Endodermal cell (in vitro differentiated cells): ENCODE measurements around the gene DDX51. TPM values are rescaled to one million over a fixed set of nuclear protein-coding genes. Genes with fewer than 3 reads are reported as not detected.

Experiments used
- DNase-seq: peaks from one replicate; pipeline ENCODE4 v3.0.0-alpha.2; 2017
- H3K27ac ChIP-seq: 2 replicates; pipeline ENCODE4 v1.5.1; 2013; ENCODE audit warnings: mild to moderate bottlenecking, low read depth, low read length, moderate library complexity
- H3K27me3 ChIP-seq: 2 replicates; pipeline ENCODE4 v1.6.1; 2013; ENCODE audit warnings: mild to moderate bottlenecking, low read length, moderate library complexity; ENCODE audit not compliant: insufficient read depth, control insufficient read depth, poor library complexity, severe bottlenecking
- H3K36me3 ChIP-seq: 2 replicates; pipeline ENCODE4 v1.7.0; 2013; ENCODE audit warnings: mild to moderate bottlenecking, low read length, moderate library complexity; ENCODE audit not compliant: control insufficient read depth, insufficient read depth
- H3K4me1 ChIP-seq: one replicate; pipeline ENCODE4 v1.7.0; 2013; ENCODE audit warnings: low read length; ENCODE audit not compliant: control insufficient read depth, insufficient read depth
- H3K4me3 ChIP-seq: 2 replicates; pipeline ENCODE4 v1.5.1; 2013; ENCODE audit warnings: mild to moderate bottlenecking, low read length, moderate library complexity
- H3K9ac ChIP-seq: 2 replicates; pipeline ENCODE4 v1.6.1; 2013; ENCODE audit warnings: mild to moderate bottlenecking, low read length, moderate library complexity; ENCODE audit not compliant: poor library complexity, severe bottlenecking; ENCODE audit errors: extremely low read depth
- H3K9me3 ChIP-seq: 2 replicates; pipeline ENCODE4 v1.6.1; 2013; ENCODE audit warnings: mild to moderate bottlenecking, low read length, moderate library complexity; ENCODE audit not compliant: control insufficient read depth
- H3K27ac Mint-ChIP-seq: 2 replicates; pipeline ENCODE4 v1.8.0; 2020; ENCODE audit warnings: mixed read lengths
- H3K27me3 Mint-ChIP-seq: 2 replicates; pipeline ENCODE4 v1.8.0; 2021; ENCODE audit warnings: mild to moderate bottlenecking, mixed read lengths; ENCODE audit not compliant: insufficient read depth
- H3K36me3 Mint-ChIP-seq: 2 replicates; pipeline ENCODE4 v1.8.0; 2020; ENCODE audit warnings: low read depth, mixed read lengths
- H3K4me1 Mint-ChIP-seq: 2 replicates; pipeline ENCODE4 v1.8.0; 2020; ENCODE audit warnings: mixed read lengths
- H3K4me3 Mint-ChIP-seq: 2 replicates; pipeline ENCODE4 v1.8.0; 2020; ENCODE audit warnings: mild to moderate bottlenecking, moderate library complexity, mixed read lengths
- H3K9me3 Mint-ChIP-seq: 2 replicates; pipeline ENCODE4 v1.8.0; 2020; ENCODE audit warnings: mild to moderate bottlenecking, mixed read lengths
- CTCF ChIP-seq: fragments of 200-600 bp; sonication (generic); conservative IDR thresholded peaks from 2 replicates; pipeline ENCODE4 v1.5.0; 2021; ENCODE audit warnings: antibody characterized with exemption, mild to moderate bottlenecking
- WGBS, 2 experiments: methylation state at CpG; one replicate each; pipeline versions ENCODE4 v1.1.5 to v1.1.7; 2013; ENCODE audit warnings: missing lambda C conversion rate in 2 of 2, mixed read lengths in 1 of 2; ENCODE audit not compliant: insufficient coverage in 1 of 2, insufficient read length in 1 of 2; 5-methylcytosine and 5-hydroxymethylcytosine counted together
- total RNA-seq, 2 donors: library from RNA; stranded (reverse); fragmentation: NEBNext Ultra II Directional in 1 of 2; extraction: Animal tissue kit (Norgen Biotek cat#: 25700) in 1 of 2; gene quantifications; 2 replicates in 1 of 2; 3 replicates in 1 of 2; pipeline ENCODE4 v1.2.1, GENCODE V29; 2021

DDX51 gene
- total RNA-seq, 2 donors from 2014 or later: 31.5 to 33.8 TPM

- no peaks in the 10 kb centered on the region for H3K27me3 ChIP-seq
- no peaks in the 10 kb centered on the region for H3K36me3 Mint-ChIP-seq
- peaks cover 5% of the 10 kb centered on the region for H3K4me1 Mint-ChIP-seq
- no peaks in the 10 kb centered on the region for H3K36me3 ChIP-seq
- H3K4me1 ChIP-seq: no peaks in the 10 kb centered on the region
- H3K9me3 Mint-ChIP-seq: peaks cover 2% of the 10 kb centered on the region
- no peak overlapping the region for H3K27ac ChIP-seq
- H3K27me3 Mint-ChIP-seq: peaks cover 29% of the 10 kb centered on the region
- no peaks in the 10 kb centered on the region for H3K9me3 ChIP-seq
- H3K9ac ChIP-seq: no peak overlapping the region
- 84 to 89% methylated on average over 17 to 24 of the region's 24 CpGs for WGBS, 2 experiments
- no peak overlapping the region for H3K27ac Mint-ChIP-seq
- H3K4me3 Mint-ChIP-seq: no peak overlapping the region
- DNase-seq: no peak
- TF ChIP-seq CTCF: no peak
- no peak overlapping the region for H3K4me3 ChIP-seq
These were observed 27.3 kb upstream of the DDX51 start for GRCh38 chr12:132171293-132171967.

GRCh38 chr12:132170637-132171292 lies 26.6 kb upstream of the DDX51 start:
- Mint-ChIP-seq H3K4me3 (no peak overlapping the region), H3K27ac (no peak overlapping the region), H3K36me3 (no peaks in the 10 kb centered on the region), H3K4me1 (peaks cover 5% of the 10 kb centered on the region), H3K9me3 (peaks cover 2% of the 10 kb centered on the region), H3K27me3 (peaks cover 29% of the 10 kb centered on the region)
- 83 to 89% methylated on average over 21 to 33 of the region's 33 CpGs for WGBS, 2 experiments
- H3K4me1 ChIP-seq: no peaks in the 10 kb centered on the region
- no peak for TF ChIP-seq CTCF
- no peak overlapping the region for H3K4me3 ChIP-seq
- H3K36me3 ChIP-seq: no peaks in the 10 kb centered on the region
- H3K27ac ChIP-seq: no peak overlapping the region
- H3K9ac ChIP-seq: no peak overlapping the region
- H3K27me3 ChIP-seq: no peaks in the 10 kb centered on the region
- no peaks in the 10 kb centered on the region for H3K9me3 ChIP-seq
- DNase-seq: no peak

- no peak overlapping the region for H3K27ac ChIP-seq
- peaks cover 29% of the 10 kb centered on the region for H3K27me3 Mint-ChIP-seq
These were observed 26.0 kb upstream of the DDX51 start for GRCh38 chr12:132170094-132170636.

More at GRCh38 chr12:132170094-132170636, 26.0 kb upstream of the DDX51 start:
- WGBS, 2 experiments: 75 to 84% methylated on average over 11 to 16 of the region's 16 CpGs
- Histone ChIP-seq H3K36me3 (no peaks in the 10 kb centered on the region), H3K9ac (no peak overlapping the region), H3K4me3 (no peak overlapping the region), H3K27me3 (no peaks in the 10 kb centered on the region), H3K4me1 (no peaks in the 10 kb centered on the region), H3K9me3 (no peaks in the 10 kb centered on the region)
- no peak for TF ChIP-seq CTCF
- Mint-ChIP-seq H3K36me3 (no peaks in the 10 kb centered on the region), H3K9me3 (peaks cover 2% of the 10 kb centered on the region), H3K4me3 (no peak overlapping the region), H3K4me1 (peaks cover 5% of the 10 kb centered on the region), H3K27ac (no peak overlapping the region)
- no peak for DNase-seq
